Gastrocnemius medialis (tissue), 4 donors: ENCODE data around the gene A4GNT.

Experiments used
- CTCF ChIP-seq, 5 experiments: fragments of 450-650 bp in 3 of 5; fragments of 200-600 bp in 2 of 5; sonication (generic) in 2 of 5; IDR thresholded peaks in 4 of 5; conservative IDR thresholded peaks in 1 of 5; 1 replicate in 4 of 5; 2 replicates in 1 of 5; pipeline ENCODE4 v1.5.1; 2016 to 2019; ENCODE audit warnings: antibody characterized with exemption in 5 of 5, mild to moderate bottlenecking in 3 of 5, moderate library complexity in 3 of 5
- POLR2A ChIP-seq, 2 donors: fragments of 450-650 bp; IDR thresholded peaks; one replicate each; pipeline ENCODE4 v1.6.1; 2017; ENCODE audit warnings: antibody characterized with exemption in 2 of 2, mild to moderate bottlenecking in 2 of 2, moderate library complexity in 2 of 2

- TF ChIP-seq CTCF (IDR thresholded peaks at IDR 0.05 in 4 of 5, conservative IDR thresholded peaks at IDR 0.05 in 1 of 5) (no peak), POLR2A (IDR thresholded peaks at IDR 0.05) (no peak)
Observed at GRCh38 chr3:138105598-138105997, 26.6 kb downstream of the A4GNT start.
